ENCODE results near the gene PLCG1. TPM values are rescaled to one million over a fixed set of nuclear protein-coding genes. Genes with fewer than 3 reads are reported as not detected.

Gene PLCG1
- total and polyA plus RNA-seq, 10 donors: 28.0 to 144 (median 117) TPM

GRCh38 chr20:41196653-41197225, 59.4 kb downstream of the PLCG1 start:
- 97 to 100% (median 100%) methylated on average over 1 of the region's 1 CpG for WGBS, 5 donors
- DNase-seq: no peak
- Histone ChIP-seq H3K9me3 (peaks cover 0 to 50% (median 38%) of the 10 kb centered on the region in 8 donors), H3K27ac (no peak overlapping the region), H3K36me3 (peaks cover 0 to 32% (median 0%) of the 10 kb centered on the region in 6 donors), H3K27me3 (replicated peaks in 1 of 7) (no peaks in the 10 kb centered on the region), H3K4me1 (no peaks in the 10 kb centered on the region), H3K4me3 (no peak overlapping the region)
- intact Hi-C loops (cut with DNase I; ENCODE audit: low total_unique reads): no loop called here
- TF ChIP-seq CTCF (IDR thresholded peaks at IDR 0.05 in 8 of 11, conservative IDR thresholded peaks at IDR 0.05 in 3 of 11): no peak
- no peak for TF ChIP-seq POLR2A (IDR thresholded peaks at IDR 0.05)
- no peak for TF ChIP-seq POLR2AphosphoS5 (IDR thresholded peaks at IDR 0.05)

GRCh38 chr20:41198443-41198842, 61.1 kb downstream of the PLCG1 start:
- no peak overlapping the region for H3K4me3 ChIP-seq
- no peak overlapping the region for H3K27ac ChIP-seq
- DNase-seq: no peak
- 95 to 98% (median 97%) methylated on average over 4 of the region's 4 CpGs for WGBS, 5 donors
- H3K4me1 ChIP-seq: no peaks in the 10 kb centered on the region
- H3K27me3 ChIP-seq (replicated peaks in 1 of 7): no peaks in the 10 kb centered on the region
- no peak for TF ChIP-seq CTCF (IDR thresholded peaks at IDR 0.05 in 8 of 11, conservative IDR thresholded peaks at IDR 0.05 in 3 of 11)
- TF ChIP-seq POLR2AphosphoS5 (IDR thresholded peaks at IDR 0.05): no peak
- TF ChIP-seq POLR2A (IDR thresholded peaks at IDR 0.05): no peak
- peaks cover 0 to 33% (median 22%) of the 10 kb centered on the region in 8 donors for H3K9me3 ChIP-seq
- peaks cover 0 to 38% (median 0%) of the 10 kb centered on the region in 6 donors for H3K36me3 ChIP-seq
- intact Hi-C loops (cut with DNase I; ENCODE audit: low total_unique reads): no loop called here

GRCh38 chr20:41200446-41201202, 63.3 kb downstream of the PLCG1 start:
- Histone ChIP-seq H3K36me3 (peaks cover 0 to 52% (median 7%) of the 10 kb centered on the region in 6 donors), H3K4me3 (no peak overlapping the region), H3K9me3 (peaks cover 0 to 26% (median 18%) of the 10 kb centered on the region in 8 donors), H3K27ac (no peak overlapping the region), H3K4me1 (no peaks in the 10 kb centered on the region), H3K27me3 (replicated peaks in 1 of 7) (no peaks in the 10 kb centered on the region)
- no peak for DNase-seq
- intact Hi-C loops (cut with DNase I; ENCODE audit: low total_unique reads): no loop called here
- 84 to 94% (median 93%) methylated on average over 3 of the region's 3 CpGs for WGBS, 5 donors
- TF ChIP-seq POLR2AphosphoS5 (IDR thresholded peaks at IDR 0.05) (no peak), CTCF (IDR thresholded peaks at IDR 0.05 in 8 of 11, conservative IDR thresholded peaks at IDR 0.05 in 3 of 11) (no peak), POLR2A (IDR thresholded peaks at IDR 0.05) (no peak)

- peaks cover 0 to 52% (median 7%) of the 10 kb centered on the region in 6 donors for H3K36me3 ChIP-seq
- no peak for DNase-seq
- H3K4me3 ChIP-seq: no peak overlapping the region
- intact Hi-C loops (cut with DNase I; ENCODE audit: low total_unique reads): no loop called here
- H3K27ac ChIP-seq: no peak overlapping the region
- 92 to 97% (median 95%) methylated on average over 8 of the region's 8 CpGs for WGBS, 5 donors
- TF ChIP-seq CTCF (IDR thresholded peaks at IDR 0.05 in 8 of 11, conservative IDR thresholded peaks at IDR 0.05 in 3 of 11) (no peak), POLR2AphosphoS5 (IDR thresholded peaks at IDR 0.05) (no peak), POLR2A (IDR thresholded peaks at IDR 0.05) (no peak)
- no peaks in the 10 kb centered on the region for H3K27me3 ChIP-seq (replicated peaks in 1 of 7)
- H3K4me1 ChIP-seq: no peaks in the 10 kb centered on the region
- H3K9me3 ChIP-seq: peaks cover 0 to 26% (median 18%) of the 10 kb centered on the region in 8 donors
Measured at GRCh38 chr20:41201760-41202159, 64.4 kb downstream of the PLCG1 start.
